Liver (tissue), 9 donors: ENCODE results near the gene REM1. TPM values are rescaled to one million over a fixed set of nuclear protein-coding genes. Genes with fewer than 3 reads are reported as not detected.
A peak's percentile ranks its signal among the peaks of the same experiment; 100 is the strongest.
"Not testable (repeated sequence)": the region's sequence is repeated elsewhere in the genome, so short reads cannot be mapped to it uniquely, and the experiment has no call there.

Experiments
- DNase-seq: peaks from one replicate; pipeline ENCODE4 v3.0.0-alpha.2; 2017; ENCODE audit warnings: low spot score
- H3K27ac ChIP-seq, 2 donors: one replicate each; pipeline ENCODE4 v1.7.0; 2013; ENCODE audit warnings: inconsistent platforms in 2 of 2, low read length in 2 of 2, control low read depth in 1 of 2, low read depth in 1 of 2, mild to moderate bottlenecking in 1 of 2
- H3K27me3 ChIP-seq, 4 donors: one replicate each; pipeline versions ENCODE4 v1.6.1 to v1.7.0; 2013; ENCODE audit warnings: low read length in 3 of 4, inconsistent platforms in 1 of 4, mild to moderate bottlenecking in 1 of 4, moderate library complexity in 1 of 4; ENCODE audit not compliant: control insufficient read depth in 4 of 4, insufficient read depth in 4 of 4
- H3K36me3 ChIP-seq, 4 donors: one replicate each; pipeline versions ENCODE4 v1.6.1 to v1.7.0; 2013; ENCODE audit warnings: low read length in 3 of 4, mild to moderate bottlenecking in 3 of 4, low read depth in 1 of 4, moderate library complexity in 1 of 4; ENCODE audit not compliant: control insufficient read depth in 4 of 4, insufficient read depth in 3 of 4
- H3K4me1 ChIP-seq, 4 donors: one replicate each; pipeline versions ENCODE4 v1.6.1 to v1.7.0; 2013; ENCODE audit warnings: low read length in 3 of 4, mild to moderate bottlenecking in 3 of 4, moderate library complexity in 1 of 4; ENCODE audit not compliant: control insufficient read depth in 4 of 4, insufficient read depth in 4 of 4
- H3K4me3 ChIP-seq, 3 donors: one replicate each; pipeline versions ENCODE4 v1.6.1 to v1.7.0; 2013; ENCODE audit warnings: low read length in 3 of 3, control low read depth in 1 of 3, low read depth in 1 of 3, mild to moderate bottlenecking in 1 of 3
- H3K9ac ChIP-seq, 2 donors: one replicate each; pipeline ENCODE4 v1.7.0; 2013; ENCODE audit warnings: low read length in 2 of 2, mild to moderate bottlenecking in 2 of 2, moderate library complexity in 2 of 2, control low read depth in 1 of 2, low read depth in 1 of 2
- H3K9me3 ChIP-seq, 4 donors: one replicate each; pipeline versions ENCODE4 v1.6.1 to v1.7.0; 2013; ENCODE audit warnings: low read length in 3 of 4; ENCODE audit not compliant: control insufficient read depth in 4 of 4
- CTCF ChIP-seq: fragments of 150-350 bp; IDR thresholded peaks from 2 replicates; pipeline ENCODE4 v1.5.1; 2017; ENCODE audit warnings: improper control_type of control experiment, low read depth, low read length; ENCODE audit not compliant: missing input control
- EGR1 ChIP-seq, 2 donors: IDR thresholded peaks; 2 replicates each; pipeline ENCODE4 v1.6.1; 2016 to 2018; ENCODE audit warnings: antibody characterized with exemption in 2 of 2, low read depth in 2 of 2
- FOXA1 ChIP-seq: IDR thresholded peaks from 2 replicates; pipeline ENCODE4 v1.6.1; 2016; ENCODE audit warnings: antibody characterized with exemption
- FOXA2 ChIP-seq: IDR thresholded peaks from 2 replicates; pipeline ENCODE4 v1.6.1; 2016; ENCODE audit warnings: antibody characterized with exemption
- GABPA ChIP-seq, 2 donors: IDR thresholded peaks in 1 of 2; conservative IDR thresholded peaks in 1 of 2; 2 replicates each; pipeline ENCODE4 v1.6.1; 2016; ENCODE audit warnings: antibody characterized with exemption in 2 of 2, mild to moderate bottlenecking in 1 of 2, moderate library complexity in 1 of 2
- HNF4A ChIP-seq, 2 donors: conservative IDR thresholded peaks; 2 replicates each; pipeline ENCODE4 v1.6.1; 2016; ENCODE audit warnings: antibody characterized with exemption in 2 of 2, mild to moderate bottlenecking in 2 of 2
- HNF4G ChIP-seq: IDR thresholded peaks from 2 replicates; pipeline ENCODE4 v1.6.1; 2016; ENCODE audit warnings: antibody characterized with exemption
- JUND ChIP-seq, 2 donors: IDR thresholded peaks; 2 replicates each; pipeline ENCODE4 v1.6.1; 2016; ENCODE audit warnings: antibody characterized with exemption in 2 of 2
- NR2F2 ChIP-seq: IDR thresholded peaks from 2 replicates; pipeline ENCODE4 v1.6.1; 2016; ENCODE audit warnings: antibody characterized with exemption
- RAD21 ChIP-seq, 2 donors: IDR thresholded peaks; 2 replicates each; pipeline ENCODE4 v1.6.1; 2016; ENCODE audit warnings: antibody characterized with exemption in 2 of 2, mild to moderate bottlenecking in 2 of 2
- REST ChIP-seq: IDR thresholded peaks from 2 replicates; pipeline ENCODE4 v1.6.1; 2016; ENCODE audit warnings: antibody characterized with exemption, mild to moderate bottlenecking
- RXRA ChIP-seq, 2 donors: IDR thresholded peaks; 2 replicates each; pipeline ENCODE4 v1.6.1; 2017 to 2018; ENCODE audit warnings: antibody characterized with exemption in 2 of 2, mild to moderate bottlenecking in 1 of 2
- SP1 ChIP-seq: IDR thresholded peaks from 2 replicates; pipeline ENCODE4 v1.6.1; 2018; ENCODE audit warnings: antibody characterized with exemption, mild to moderate bottlenecking
- TAF1 ChIP-seq: conservative IDR thresholded peaks from 2 replicates; pipeline ENCODE4 v1.6.1; 2016; ENCODE audit warnings: antibody characterized with exemption, mild to moderate bottlenecking
- YY1 ChIP-seq: IDR thresholded peaks from 2 replicates; pipeline ENCODE4 v1.6.1; 2016; ENCODE audit warnings: antibody characterized with exemption, mild to moderate bottlenecking
- WGBS: extraction: QIAGEN DNeasy Blood & Tissue Kit; methylation state at CpG from one replicate; pipeline ENCODE4 v1.1.7; 2013; 5-methylcytosine and 5-hydroxymethylcytosine counted together
- polyA plus RNA-seq, 2 donors: library from polyadenylated mRNA; stranded (reverse) in 1 of 2; unstranded in 1 of 2; fragments of 200-250 nt in 1 of 2; fragments of >200 nt in 1 of 2; fragmentation: Nextera tagmentation in 1 of 2; extraction: Ambion mirVana in 1 of 2; gene quantifications; one replicate each; pipeline versions ENCODE4 v1.2.1 to v1.2.3, GENCODE V29; 2013 to 2015
- total RNA-seq, 2 donors: library from RNA; depleted of rRNA; stranded (reverse); fragments of >200 nt; gene quantifications; one replicate each; pipeline ENCODE4 v1.2.3, GENCODE V29; 2014
- TF ChIP-seq, protein P1 (sequence below): IDR thresholded peaks from 2 replicates; pipeline ENCODE4 v1.6.1; 2016; ENCODE audit warnings: antibody characterized with exemption
- TF ChIP-seq, protein P2 (sequence below): IDR thresholded peaks from 2 replicates; pipeline ENCODE4 v1.6.1; 2016; ENCODE audit warnings: antibody characterized with exemption
- TF ChIP-seq, protein P3 (sequence below): IDR thresholded peaks from 2 replicates; pipeline ENCODE4 v1.6.1; 2016; ENCODE audit warnings: antibody characterized with exemption
- donor health status: healthy.
- donor health status: healthy.
- donor health status: healthy.
- donor health status: healthy.
- donor health status: healthy.

The REM1 gene
- total and polyA plus RNA-seq, 4 donors = 0.17 to 0.46 (median 0.21) TPM

- H3K27me3 ChIP-seq, H3K4me3 ChIP-seq, H3K9ac ChIP-seq, H3K27ac ChIP-seq, H3K4me1 ChIP-seq, H3K9me3 ChIP-seq, H3K36me3 ChIP-seq: not testable (repeated sequence)
- TF ChIP-seq CTCF (peak; percentile 95), RAD21 (IDR thresholded peaks at IDR 0.05) (peak; percentile 84 to 90)
- DNase-seq = peak; percentile 78
- WGBS = 36% methylated on average over 20 of the region's 20 CpGs
Observed at GRCh38 chr20:31502884-31503673, 28.0 kb downstream of the REM1 start.

GRCh38 chr20:31505903-31506302, 30.8 kb downstream of the REM1 start:
- TF ChIP-seq TAF1 (no peak), JUND (IDR thresholded peaks at IDR 0.05) (no peak), HNF4G (no peak), HNF4A (conservative IDR thresholded peaks at IDR 0.05) (no peak), FOXA2 (no peak), CTCF (no peak), GABPA (IDR thresholded peaks at IDR 0.05 in 1 of 2, conservative IDR thresholded peaks at IDR 0.05 in 1 of 2) (no peak), RXRA (IDR thresholded peaks at IDR 0.05) (no peak), EGR1 (IDR thresholded peaks at IDR 0.05; ENCODE audit: low read depth in 2 of 2) (no peak), YY1 (no peak), SP1 (no peak), REST (no peak), NR2F2 (no peak), FOXA1 (no peak), RAD21 (IDR thresholded peaks at IDR 0.05) (no peak)
- TF ChIP-seq, protein P1, sequence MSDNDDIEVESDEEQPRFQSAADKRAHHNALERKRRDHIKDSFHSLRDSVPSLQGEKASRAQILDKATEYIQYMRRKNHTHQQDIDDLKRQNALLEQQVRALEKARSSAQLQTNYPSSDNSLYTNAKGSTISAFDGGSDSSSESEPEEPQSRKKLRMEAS = no peak
- TF ChIP-seq, protein P2, sequence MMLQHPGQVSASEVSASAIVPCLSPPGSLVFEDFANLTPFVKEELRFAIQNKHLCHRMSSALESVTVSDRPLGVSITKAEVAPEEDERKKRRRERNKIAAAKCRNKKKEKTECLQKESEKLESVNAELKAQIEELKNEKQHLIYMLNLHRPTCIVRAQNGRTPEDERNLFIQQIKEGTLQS = no peak
- TF ChIP-seq, protein P3, sequence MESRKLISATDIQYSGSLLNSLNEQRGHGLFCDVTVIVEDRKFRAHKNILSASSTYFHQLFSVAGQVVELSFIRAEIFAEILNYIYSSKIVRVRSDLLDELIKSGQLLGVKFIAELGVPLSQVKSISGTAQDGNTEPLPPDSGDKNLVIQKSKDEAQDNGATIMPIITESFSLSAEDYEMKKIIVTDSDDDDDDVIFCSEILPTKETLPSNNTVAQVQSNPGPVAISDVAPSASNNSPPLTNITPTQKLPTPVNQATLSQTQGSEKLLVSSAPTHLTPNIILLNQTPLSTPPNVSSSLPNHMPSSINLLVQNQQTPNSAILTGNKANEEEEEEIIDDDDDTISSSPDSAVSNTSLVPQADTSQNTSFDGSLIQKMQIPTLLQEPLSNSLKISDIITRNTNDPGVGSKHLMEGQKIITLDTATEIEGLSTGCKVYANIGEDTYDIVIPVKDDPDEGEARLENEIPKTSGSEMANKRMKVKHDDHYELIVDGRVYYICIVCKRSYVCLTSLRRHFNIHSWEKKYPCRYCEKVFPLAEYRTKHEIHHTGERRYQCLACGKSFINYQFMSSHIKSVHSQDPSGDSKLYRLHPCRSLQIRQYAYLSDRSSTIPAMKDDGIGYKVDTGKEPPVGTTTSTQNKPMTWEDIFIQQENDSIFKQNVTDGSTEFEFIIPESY = no peak
- WGBS = 91% methylated on average over 1 of the region's 1 CpG

More at GRCh38 chr20:31505903-31506302, 30.8 kb downstream of the REM1 start:
- peaks cover 0 to 5% (median 2%) of the 10 kb centered on the region in 4 donors for H3K9me3 ChIP-seq
- peaks cover 0 to 2% (median 0%) of the 10 kb centered on the region in 4 donors for H3K27me3 ChIP-seq
- no peak overlapping the region for H3K27ac ChIP-seq
- H3K36me3 ChIP-seq = no peaks in the 10 kb centered on the region
- H3K4me1 ChIP-seq = peaks cover 0 to 4% (median 0%) of the 10 kb centered on the region in 4 donors
- DNase-seq = no peak
- H3K9ac ChIP-seq = no peak overlapping the region
- H3K4me3 ChIP-seq = no peak overlapping the region
